Endothelial cell of umbilical vein (primary cell): ENCODE results near the gene GRHPR. TPM values are rescaled to one million over a fixed set of nuclear protein-coding genes. Genes with fewer than 3 reads are reported as not detected.

Source experiments
- BruUV-seq: library from RNA; stranded (reverse); fragments of 400-500 nt; replicated peaks from 2 replicates; lab custom pipeline; 2021; lab: Mats Ljungman, UMichigan
- CTCF ChIA-PET: fragments of 300-600, 350-600 bp; sonication (Branson Sonifier 250); formaldehyde crosslinking; loops from one replicate; lab custom pipeline; 2021; ENCODE audit warnings: antibody characterized with exemption, inconsistent platforms; lab: Charles Lee
- POLR2A ChIA-PET: fragments of 300-600, 350-600 bp; sonication (Branson Sonifier 250); formaldehyde crosslinking; loops from one replicate; lab custom pipeline; 2021; ENCODE audit warnings: antibody characterized with exemption, inconsistent platforms; lab: Charles Lee
- DNase-seq: peaks from one replicate; pipeline ENCODE4 v3.0.0-alpha.2; 2011; ENCODE audit warnings: low read depth, low spot score
- FAIRE-seq: peaks from 2 replicates; lab custom pipeline; 2011; peaks lifted over from hg19 to GRCh38; lab: Jason Lieb, UNC
- H2AFZ ChIP-seq: 2 replicates; pipeline ENCODE4 v1.6.0; 2012; ENCODE audit warnings: low read depth, low read length, control low read depth, inconsistent platforms
- H3K27ac ChIP-seq: 2 replicates; pipeline ENCODE4 v1.5.1; 2011; ENCODE audit warnings: low read depth, mild to moderate bottlenecking, control low read depth, low read length, moderate library complexity; ENCODE audit not compliant: insufficient read depth
- H3K27me3 ChIP-seq, 2 experiments: 2 replicates each; pipeline versions ENCODE4 v1.6.0 to v1.6.1; 2011; ENCODE audit warnings: low read length in 2 of 2, mixed read lengths in 1 of 2; ENCODE audit not compliant: control insufficient read depth in 2 of 2, insufficient read depth in 2 of 2
- H3K36me3 ChIP-seq, 2 experiments: 2 replicates in 1 of 2; 3 replicates in 1 of 2; pipeline ENCODE4 v1.5.1; 2011; ENCODE audit warnings: low read length in 2 of 2, mild to moderate bottlenecking in 1 of 2, moderate library complexity in 1 of 2; ENCODE audit not compliant: control insufficient read depth in 2 of 2, insufficient read depth in 2 of 2; ENCODE audit errors: extremely low read depth in 1 of 2
- H3K4me1 ChIP-seq: 3 replicates; pipeline ENCODE4 v1.5.1; 2011; ENCODE audit warnings: mild to moderate bottlenecking, low read length; ENCODE audit not compliant: control insufficient read depth, insufficient read depth; ENCODE audit errors: extremely low read depth
- H3K4me2 ChIP-seq: 2 replicates; pipeline ENCODE4 v1.6.1; 2011; ENCODE audit warnings: low read length, control low read depth, mixed read lengths; ENCODE audit not compliant: insufficient read depth
- H3K4me3 ChIP-seq, 3 experiments: fragments of 200-600 bp in 1 of 3; sonication (generic), shearing (Covaris generic) in 1 of 3; replicated peaks in 1 of 3; 2 replicates each; pipeline ENCODE4 v1.5.1; 2011 to 2016; ENCODE audit warnings: control low read depth in 3 of 3, low read length in 3 of 3, mild to moderate bottlenecking in 2 of 3, inconsistent platforms in 1 of 3, low read depth in 1 of 3, moderate library complexity in 1 of 3; ENCODE audit not compliant: insufficient read depth in 1 of 3
- H3K79me2 ChIP-seq: 2 replicates; pipeline ENCODE4 v1.6.0; 2012; ENCODE audit warnings: low read length, inconsistent platforms; ENCODE audit not compliant: control insufficient read depth, insufficient read depth
- H3K9ac ChIP-seq: replicated peaks from 2 replicates; pipeline ENCODE3; 2011; ENCODE audit warnings: low read length, control low read depth; ENCODE audit not compliant: insufficient read depth; ENCODE audit errors: extremely low read depth
- H3K9me1 ChIP-seq: replicated peaks from 3 replicates; pipeline ENCODE4 v1.6.0; 2011; ENCODE audit warnings: mild to moderate bottlenecking, low read length; ENCODE audit not compliant: control insufficient read depth, insufficient read depth; ENCODE audit errors: extremely low read depth
- H3K9me3 ChIP-seq: replicated peaks from 2 replicates; pipeline ENCODE4 v1.5.1; 2012; ENCODE audit warnings: low read length, inconsistent platforms; ENCODE audit not compliant: control insufficient read depth, insufficient read depth
- H4K20me1 ChIP-seq: replicated peaks from 2 replicates; pipeline ENCODE3; 2011; ENCODE audit warnings: mild to moderate bottlenecking, low read length; ENCODE audit not compliant: control insufficient read depth, insufficient read depth; ENCODE audit errors: extremely low read depth
- EZH2 ChIP-seq: IDR thresholded peaks from 2 replicates; pipeline ENCODE4 v1.6.1; 2012; ENCODE audit warnings: borderline replicate concordance, low read depth, mild to moderate bottlenecking, moderate library complexity, low read length, inconsistent platforms; ENCODE audit not compliant: severe bottlenecking
- GATA2 ChIP-seq: IDR thresholded peaks from 2 replicates; pipeline ENCODE4 v1.7.0; 2011; ENCODE audit warnings: low read depth, mild to moderate bottlenecking, moderate library complexity, mixed read lengths, low read length; ENCODE audit not compliant: insufficient read length, insufficient read depth
- POLR2A ChIP-seq: IDR thresholded peaks from 2 replicates; pipeline ENCODE4 v1.6.1; 2012; ENCODE audit warnings: low read depth, mild to moderate bottlenecking, control low read depth, low read length
- dilution Hi-C: fragments of 300-500 bp; cut with MboI; formaldehyde crosslinking; loops from one replicate; pipeline ENCODE4 v1.15.0; 2019; ENCODE audit warnings: low sequenced_read_pairs; ENCODE audit not compliant: extremely low pct_ligation_motif_present
- intact Hi-C: fragments of 100-400 bp; cut with micrococcal nuclease; formaldehyde crosslinking; loops from one replicate; pipeline ENCODE4 v1.10.0; 2022
- polyA plus RNA-seq, 4 experiments: library from polyadenylated mRNA; depleted of rRNA in 3 of 4; stranded (reverse) in 3 of 4; unstranded in 1 of 4; fragments of >200 nt; gene quantifications; 2 replicates each; pipeline versions ENCODE4 v1.2.1 to v1.2.3, GENCODE V29; 2011 to 2012; ENCODE audit warnings: missing spikeins in 1 of 4
- total RNA-seq: library from RNA; stranded (reverse); gene quantifications from 2 replicates; pipeline ENCODE4 v1.2.3, GENCODE V29; 2021
- TF ChIP-seq, protein P1 (sequence below), 2 donors: IDR thresholded peaks; 1 replicate in 1 of 2; 2 replicates in 1 of 2; pipeline ENCODE4 v1.5.1; 2011; ENCODE audit warnings: low read length in 2 of 2, mild to moderate bottlenecking in 2 of 2, moderate library complexity in 2 of 2, control low read depth in 1 of 2, inconsistent platforms in 1 of 2, low read depth in 1 of 2; ENCODE audit not compliant: insufficient read depth in 1 of 2; ENCODE audit errors: extremely low read depth in 1 of 2

GRHPR gene
- total and polyA plus RNA-seq, 2 donors (not counting 3 experiments of a cell fraction or from before 2014, with no cell fraction given), result 91.2 to 247 TPM

DNA sequence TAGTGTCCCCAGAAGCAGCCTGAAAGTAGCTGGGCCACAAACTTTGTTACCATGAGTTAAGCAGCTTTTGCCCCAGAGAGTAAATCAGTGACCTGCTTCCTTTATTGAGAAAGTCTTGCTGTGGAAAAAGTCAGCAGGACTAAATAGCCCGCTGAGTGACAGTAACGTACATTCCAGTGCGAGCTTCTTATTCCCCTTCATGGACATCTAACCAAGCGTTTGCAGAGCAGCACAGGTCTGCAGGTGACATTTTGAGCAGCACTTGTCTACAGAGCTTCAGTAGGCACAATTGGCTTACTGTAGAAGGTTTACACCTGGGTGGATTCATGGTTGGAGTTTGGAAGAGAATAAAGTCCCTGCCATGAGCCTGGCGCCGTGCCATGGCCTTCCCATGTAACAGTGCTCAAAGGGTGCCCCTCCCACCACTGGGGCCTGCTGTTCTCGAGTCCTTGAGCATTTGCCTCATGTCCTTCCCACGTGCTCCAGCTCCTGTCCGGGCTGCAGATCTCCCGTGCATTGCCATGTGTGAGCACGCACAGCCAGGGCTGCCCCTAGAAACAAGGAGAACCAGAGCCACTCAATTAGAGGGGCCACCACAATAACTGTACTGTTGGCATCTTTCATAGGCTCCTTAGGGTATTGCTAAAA lies 41.3 kb upstream of the GRHPR start:
- Histone ChIP-seq H2AFZ (no peak overlapping the region), H3K27me3 (no peaks in the 10 kb centered on the region), H4K20me1 (no peaks in the 10 kb centered on the region), H3K9me3 (no peaks in the 10 kb centered on the region), H3K27ac (no peak overlapping the region), H3K9me1 (no peaks in the 10 kb centered on the region), H3K36me3 (no peaks in the 10 kb centered on the region), H3K4me3 (no peak overlapping the region), H3K79me2 (no peaks in the 10 kb centered on the region), H3K9ac (no peak overlapping the region), H3K4me1 (no peaks in the 10 kb centered on the region), H3K4me2 (no peak overlapping the region)
- BruUV-seq, result no TSS peak
- DNase-seq, result no peak
- TF ChIP-seq POLR2A (no peak), GATA2 (no peak), EZH2 (no peak)
- TF ChIP-seq, protein P1, sequence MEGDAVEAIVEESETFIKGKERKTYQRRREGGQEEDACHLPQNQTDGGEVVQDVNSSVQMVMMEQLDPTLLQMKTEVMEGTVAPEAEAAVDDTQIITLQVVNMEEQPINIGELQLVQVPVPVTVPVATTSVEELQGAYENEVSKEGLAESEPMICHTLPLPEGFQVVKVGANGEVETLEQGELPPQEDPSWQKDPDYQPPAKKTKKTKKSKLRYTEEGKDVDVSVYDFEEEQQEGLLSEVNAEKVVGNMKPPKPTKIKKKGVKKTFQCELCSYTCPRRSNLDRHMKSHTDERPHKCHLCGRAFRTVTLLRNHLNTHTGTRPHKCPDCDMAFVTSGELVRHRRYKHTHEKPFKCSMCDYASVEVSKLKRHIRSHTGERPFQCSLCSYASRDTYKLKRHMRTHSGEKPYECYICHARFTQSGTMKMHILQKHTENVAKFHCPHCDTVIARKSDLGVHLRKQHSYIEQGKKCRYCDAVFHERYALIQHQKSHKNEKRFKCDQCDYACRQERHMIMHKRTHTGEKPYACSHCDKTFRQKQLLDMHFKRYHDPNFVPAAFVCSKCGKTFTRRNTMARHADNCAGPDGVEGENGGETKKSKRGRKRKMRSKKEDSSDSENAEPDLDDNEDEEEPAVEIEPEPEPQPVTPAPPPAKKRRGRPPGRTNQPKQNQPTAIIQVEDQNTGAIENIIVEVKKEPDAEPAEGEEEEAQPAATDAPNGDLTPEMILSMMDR (IDR thresholded peaks at IDR 0.05; ENCODE audit: extremely low read depth in 1 of 2, insufficient read depth in 1 of 2, low read depth in 1 of 2, low read length in 2 of 2), result no peak
- dilution Hi-C loops (no loop called here), intact Hi-C loops (no loop called here)
- CTCF ChIA-PET, result interaction anchor here (0.8 to 1.7 kb wide), 2 partner anchors 8 to 26 kb away, joined by 3 read pairs; no protein-coding TSS in a partner anchor
- POLR2A ChIA-PET, result no interaction called here
- FAIRE-seq, result no peak
